Effector memory CD8-positive, alpha-beta T cell (primary cell): ENCODE data around the gene ZNF462.
A peak's percentile ranks its signal among the peaks of the same experiment; 100 is the strongest.

Experiments
- ATAC-seq: fragments of 150-1000 bp; cut with Tn5 transposase; replicated peaks from 2 replicates; pipeline ENCODE4 v1.10.0; 2021; ENCODE audit warnings: mild to moderate bottlenecking, moderate library complexity
- DNase-seq, 3 experiments: peaks; one replicate each; pipeline ENCODE4 v3.0.0; 2021
- H3K27ac Mint-ChIP-seq, 2 donors: one replicate each; pipeline ENCODE4 v1.8.0; 2022; ENCODE audit warnings: mild to moderate bottlenecking in 2 of 2, mixed read lengths in 2 of 2, moderate library complexity in 2 of 2
- H3K27me3 Mint-ChIP-seq, 2 donors: one replicate each; pipeline ENCODE4 v1.8.0; 2022; ENCODE audit warnings: mixed read lengths in 2 of 2
- H3K36me3 Mint-ChIP-seq: one replicate; pipeline ENCODE4 v1.8.0; 2022; ENCODE audit warnings: mild to moderate bottlenecking, moderate library complexity, mixed read lengths; ENCODE audit not compliant: insufficient read depth
- H3K4me1 Mint-ChIP-seq, 2 donors: one replicate each; pipeline ENCODE4 v1.8.0; 2022; ENCODE audit warnings: low read depth in 2 of 2, mixed read lengths in 2 of 2
- H3K4me3 Mint-ChIP-seq, 2 donors: one replicate each; pipeline ENCODE4 v1.8.0; 2022; ENCODE audit warnings: mild to moderate bottlenecking in 2 of 2, mixed read lengths in 2 of 2, moderate library complexity in 2 of 2
- H3K9me3 Mint-ChIP-seq, 2 donors: one replicate each; pipeline ENCODE4 v1.8.0; 2022; ENCODE audit warnings: mixed read lengths in 2 of 2

ZNF462 gene

GRCh38 chr9:106915851-106916250 is 52.9 kb downstream of the ZNF462 start:
- H3K36me3 Mint-ChIP-seq, result peaks cover 3% of the 10 kb centered on the region
- H3K27ac Mint-ChIP-seq, result no peak overlapping the region
- no peak for ATAC-seq
- no peak for DNase-seq
- no peaks in the 10 kb centered on the region for H3K27me3 Mint-ChIP-seq
- no peak overlapping the region for H3K4me3 Mint-ChIP-seq
- no peaks in the 10 kb centered on the region for H3K4me1 Mint-ChIP-seq
- peaks cover 0 to 4% of the 10 kb centered on the region in 2 donors for H3K9me3 Mint-ChIP-seq

DNA sequence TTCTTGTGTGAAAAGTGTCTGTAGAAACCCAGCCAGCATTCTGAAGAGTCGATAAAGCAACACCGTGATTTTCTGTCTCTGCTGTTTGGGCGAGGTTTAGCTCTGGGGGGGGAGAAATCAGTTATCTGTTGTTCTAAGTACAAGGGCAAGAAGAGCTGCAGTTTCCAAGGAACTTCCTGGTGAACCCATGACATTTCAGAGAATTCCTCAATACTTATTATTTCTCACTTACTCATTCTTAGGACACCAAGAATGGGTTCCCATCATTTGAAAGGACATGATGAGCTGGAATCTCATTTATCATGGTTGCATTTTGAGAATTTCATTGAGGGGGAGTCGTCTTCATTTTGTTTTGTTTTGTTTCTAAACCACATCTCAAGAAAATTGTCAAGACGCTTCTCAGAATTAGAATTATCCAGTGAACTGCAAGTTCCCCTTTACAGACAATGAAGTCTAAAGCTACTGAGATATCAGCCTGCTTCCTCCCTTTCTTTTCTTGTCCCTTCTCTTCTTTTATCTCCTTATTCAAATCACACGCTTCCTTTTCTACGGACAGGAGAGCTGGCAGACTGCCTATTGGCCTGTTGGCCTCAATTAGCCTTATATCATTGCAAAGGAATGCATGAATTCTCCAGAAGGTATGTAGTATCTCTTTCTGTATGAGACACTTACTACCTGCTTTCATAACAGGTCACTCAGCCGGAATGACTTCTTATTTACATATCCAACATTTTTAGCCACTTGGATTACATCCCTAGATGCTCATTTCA is 53.7 kb downstream of the ZNF462 start:
- peaks cover 3% of the 10 kb centered on the region for H3K36me3 Mint-ChIP-seq
- H3K27me3 Mint-ChIP-seq, result no peaks in the 10 kb centered on the region
- H3K27ac Mint-ChIP-seq, result no peak overlapping the region
- no peak for DNase-seq
- ATAC-seq, result no peak
- H3K9me3 Mint-ChIP-seq, result peaks cover 4 to 7% of the 10 kb centered on the region in 2 donors
- H3K4me3 Mint-ChIP-seq, result no peak overlapping the region
- no peaks in the 10 kb centered on the region for H3K4me1 Mint-ChIP-seq

GRCh38 chr9:106918825-106919509 is 56.0 kb downstream of the ZNF462 start:
- Mint-ChIP-seq H3K27ac (no peak overlapping the region), H3K9me3 (peaks cover 4 to 8% of the 10 kb centered on the region in 2 donors), H3K27me3 (no peaks in the 10 kb centered on the region), H3K4me3 (no peak overlapping the region), H3K36me3 (peaks cover 3% of the 10 kb centered on the region), H3K4me1 (no peaks in the 10 kb centered on the region)
- ATAC-seq (no peak), DNase-seq (no peak)

DNA sequence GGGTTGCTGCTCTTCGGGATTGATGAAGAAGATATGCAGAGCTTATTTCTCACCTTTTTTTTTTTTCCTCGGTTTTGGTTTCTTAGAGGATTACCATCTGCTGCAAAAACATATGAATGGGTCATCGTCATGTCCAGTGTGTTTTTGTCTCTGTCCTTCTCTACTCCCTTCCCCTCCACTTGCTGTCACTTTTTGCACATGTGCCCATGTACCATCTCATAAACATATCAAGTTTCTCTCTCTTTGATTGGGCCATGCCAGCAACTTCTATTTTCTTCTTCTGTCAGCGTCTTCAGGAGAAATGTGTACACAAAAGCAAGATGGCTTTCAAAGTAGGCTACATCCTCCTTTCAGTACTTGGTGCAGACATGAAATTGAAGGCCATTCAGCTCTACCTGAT is 57.1 kb downstream of the ZNF462 start:
- Mint-ChIP-seq H3K27ac (no peak overlapping the region), H3K27me3 (no peaks in the 10 kb centered on the region), H3K4me3 (no peak overlapping the region), H3K36me3 (peaks cover 3% of the 10 kb centered on the region), H3K9me3 (peaks cover 5 to 14% of the 10 kb centered on the region in 2 donors), H3K4me1 (no peaks in the 10 kb centered on the region)
- no peak for ATAC-seq
- no peak for DNase-seq

DNA sequence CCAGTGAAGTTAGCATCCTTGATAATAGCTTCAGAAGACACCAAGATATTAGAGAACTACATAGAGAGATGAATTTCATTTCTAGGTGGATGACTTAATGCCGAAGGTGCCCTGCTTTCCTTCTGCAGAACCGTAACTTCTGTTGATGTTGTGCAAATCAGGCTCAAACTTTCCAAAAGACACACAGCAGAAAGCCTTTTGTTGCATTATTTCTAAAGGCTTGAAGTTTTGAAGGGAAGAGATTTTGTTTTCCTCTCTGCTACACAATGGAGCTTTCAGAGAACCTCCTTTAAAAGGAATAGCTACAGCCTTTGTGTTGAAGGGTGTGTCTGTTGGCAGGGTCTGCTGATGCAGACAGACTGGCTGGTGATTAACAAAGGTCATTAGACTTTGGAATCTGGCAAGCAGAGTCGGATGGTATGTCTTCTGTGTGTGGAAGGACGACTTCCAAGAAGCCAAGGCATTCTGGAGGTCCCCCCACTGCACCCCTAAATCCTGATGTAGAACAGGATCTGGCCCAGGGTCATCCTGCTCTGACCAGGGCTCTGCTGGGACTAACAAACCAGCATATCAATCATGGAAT is 57.8 kb downstream of the ZNF462 start:
- ATAC-seq (no peak), DNase-seq (no peak)
- Mint-ChIP-seq H3K36me3 (peaks cover 3% of the 10 kb centered on the region), H3K27me3 (no peaks in the 10 kb centered on the region), H3K4me1 (no peaks in the 10 kb centered on the region), H3K4me3 (peak overlapping the region in 1 of 2 donors; percentile 34), H3K9me3 (peaks cover 5 to 18% of the 10 kb centered on the region in 2 donors), H3K27ac (peak overlapping the region in 1 of 2 donors; percentile 62)

DNA sequence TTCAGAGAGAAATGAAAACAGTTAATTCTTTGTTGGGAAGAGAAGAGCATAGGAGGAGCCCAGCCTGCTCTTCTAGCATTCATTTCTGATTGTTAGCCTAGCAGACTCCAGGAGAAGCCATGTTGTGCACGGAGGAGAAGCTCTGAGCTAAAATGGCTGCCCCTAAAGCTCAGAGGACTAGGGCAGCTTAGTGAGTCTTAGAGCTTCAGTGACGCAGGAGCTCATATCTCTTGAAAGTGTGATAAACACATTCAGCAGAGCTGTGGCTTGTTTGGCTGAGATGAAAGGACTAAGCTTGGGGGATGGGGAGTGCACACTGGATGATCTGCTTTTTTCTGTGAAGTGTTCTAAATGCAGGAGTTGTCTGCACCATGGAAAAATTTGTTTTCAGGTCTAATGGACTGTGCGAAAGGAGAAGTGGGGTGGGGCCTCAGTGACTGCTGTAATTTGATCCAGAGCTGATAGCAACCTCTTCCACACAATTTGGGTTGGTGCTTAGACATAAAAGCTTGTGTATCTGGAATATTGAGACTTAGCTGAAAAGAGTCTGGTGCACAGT is 58.5 kb downstream of the ZNF462 start:
- peaks cover 3% of the 10 kb centered on the region for H3K36me3 Mint-ChIP-seq
- DNase-seq, result peak in 2 of 3 experiments; percentile 0 to 1
- peaks cover 5 to 22% of the 10 kb centered on the region in 2 donors for H3K9me3 Mint-ChIP-seq
- no peaks in the 10 kb centered on the region for H3K27me3 Mint-ChIP-seq
- H3K4me3 Mint-ChIP-seq, result peak overlapping the region in 1 of 2 donors; percentile 34
- H3K4me1 Mint-ChIP-seq, result no peaks in the 10 kb centered on the region
- peak; percentile 97 for ATAC-seq
- peak overlapping the region in 1 of 2 donors; percentile 62 for H3K27ac Mint-ChIP-seq

DNA sequence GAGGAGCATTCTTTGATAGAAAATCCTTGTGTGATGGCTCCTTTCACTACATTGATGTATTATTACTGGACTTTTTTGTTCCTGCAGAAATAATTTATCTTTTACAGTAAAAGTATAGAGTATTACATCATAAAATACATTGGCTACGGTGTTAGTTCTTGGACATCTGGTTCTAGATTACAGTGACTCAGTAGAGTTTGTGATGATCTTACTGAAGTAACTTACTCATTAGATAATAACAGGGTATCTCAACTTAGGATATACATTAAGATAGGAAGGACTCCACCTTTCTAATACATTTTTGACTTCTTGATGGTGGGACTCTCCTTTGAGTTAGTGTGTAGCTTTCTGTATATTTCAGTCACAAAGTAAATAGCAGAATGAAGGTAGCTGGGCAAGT is 59.1 kb downstream of the ZNF462 start:
- H3K27me3 Mint-ChIP-seq, result no peaks in the 10 kb centered on the region
- H3K4me3 Mint-ChIP-seq, result no peak overlapping the region
- ATAC-seq, result no peak
- peaks cover 3% of the 10 kb centered on the region for H3K36me3 Mint-ChIP-seq
- H3K9me3 Mint-ChIP-seq, result peaks cover 4 to 22% of the 10 kb centered on the region in 2 donors
- H3K27ac Mint-ChIP-seq, result no peak overlapping the region
- no peak for DNase-seq
- H3K4me1 Mint-ChIP-seq, result no peaks in the 10 kb centered on the region

DNA sequence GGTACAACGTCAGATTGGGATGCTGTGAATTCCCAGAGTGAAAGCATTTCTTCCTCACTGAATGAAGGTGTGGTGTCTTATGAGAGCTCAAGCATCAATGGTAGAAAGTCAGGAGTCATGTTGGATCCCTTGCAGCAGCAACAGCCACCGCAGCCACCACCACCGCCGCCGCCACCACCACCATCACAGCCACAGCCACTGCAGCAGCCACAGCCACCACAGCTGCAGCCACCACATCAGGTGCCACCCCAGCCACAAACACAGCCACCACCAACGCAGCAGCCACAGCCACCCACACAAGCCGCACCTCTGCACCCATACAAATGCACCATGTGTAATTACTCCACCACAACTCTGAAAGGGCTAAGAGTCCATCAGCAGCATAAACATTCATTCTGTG is 62.4 kb downstream of the ZNF462 start:
- no peaks in the 10 kb centered on the region for H3K36me3 Mint-ChIP-seq
- H3K4me1 Mint-ChIP-seq, result no peaks in the 10 kb centered on the region
- ATAC-seq, result no peak
- H3K27me3 Mint-ChIP-seq, result no peaks in the 10 kb centered on the region
- H3K27ac Mint-ChIP-seq, result no peak overlapping the region
- no peak overlapping the region for H3K4me3 Mint-ChIP-seq
- peaks cover 4 to 30% of the 10 kb centered on the region in 2 donors for H3K9me3 Mint-ChIP-seq
- no peak for DNase-seq

GRCh38 chr9:106927916-106928315 is 65.0 kb downstream of the ZNF462 start:
- DNase-seq (no peak), ATAC-seq (no peak)
- H3K9me3 Mint-ChIP-seq, result peaks cover 9 to 37% of the 10 kb centered on the region in 2 donors
- H3K4me3 Mint-ChIP-seq, result no peak overlapping the region
- H3K27me3 Mint-ChIP-seq, result no peaks in the 10 kb centered on the region
- no peak overlapping the region for H3K27ac Mint-ChIP-seq
- no peaks in the 10 kb centered on the region for H3K4me1 Mint-ChIP-seq
- no peaks in the 10 kb centered on the region for H3K36me3 Mint-ChIP-seq

DNA sequence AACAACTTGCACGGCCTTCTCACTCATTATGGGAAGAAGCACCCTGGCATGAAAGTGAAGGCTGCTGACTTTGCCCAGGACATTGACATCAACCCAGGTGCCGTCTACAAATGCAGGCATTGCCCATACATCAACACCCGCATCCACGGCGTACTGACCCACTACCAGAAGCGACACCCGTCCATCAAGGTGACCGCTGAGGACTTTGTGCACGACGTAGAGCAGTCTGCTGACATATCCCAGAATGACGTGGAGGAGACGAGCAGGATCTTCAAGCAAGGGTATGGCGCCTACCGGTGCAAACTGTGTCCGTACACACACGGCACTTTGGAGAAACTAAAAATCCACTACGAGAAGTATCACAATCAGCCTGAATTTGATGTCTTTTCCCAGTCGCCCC is 65.4 kb downstream of the ZNF462 start:
- Mint-ChIP-seq H3K27me3 (no peaks in the 10 kb centered on the region), H3K27ac (no peak overlapping the region), H3K4me3 (no peak overlapping the region), H3K9me3 (peaks cover 9 to 37% of the 10 kb centered on the region in 2 donors), H3K36me3 (no peaks in the 10 kb centered on the region), H3K4me1 (no peaks in the 10 kb centered on the region)
- no peak for DNase-seq
- no peak for ATAC-seq

GRCh38 chr9:106929471-106930177 is 66.7 kb downstream of the ZNF462 start:
- Mint-ChIP-seq H3K27me3 (no peaks in the 10 kb centered on the region), H3K9me3 (peaks cover 9 to 35% of the 10 kb centered on the region in 2 donors), H3K36me3 (no peaks in the 10 kb centered on the region), H3K27ac (no peak overlapping the region), H3K4me3 (no peak overlapping the region), H3K4me1 (no peaks in the 10 kb centered on the region)
- DNase-seq, result no peak
- no peak for ATAC-seq

DNA sequence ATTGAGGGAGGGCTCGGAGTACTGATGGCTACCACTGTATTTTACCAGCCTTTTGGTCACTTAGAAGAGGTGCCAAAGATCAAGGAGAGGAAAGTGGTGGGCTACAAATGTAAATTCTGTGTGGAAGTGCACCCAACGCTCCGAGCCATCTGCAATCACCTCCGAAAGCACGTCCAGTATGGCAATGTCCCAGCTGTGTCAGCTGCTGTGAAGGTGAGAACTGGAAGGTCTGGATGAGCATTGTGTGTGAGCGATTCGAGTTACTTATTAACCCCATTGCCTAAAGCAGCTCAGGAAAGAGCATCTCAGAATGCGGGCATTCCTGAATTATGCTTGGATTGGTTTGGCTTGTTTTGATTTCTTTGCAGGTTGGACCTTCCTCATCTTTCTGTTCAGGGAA is 67.5 kb downstream of the ZNF462 start:
- H3K4me3 Mint-ChIP-seq, result no peak overlapping the region

DNA sequence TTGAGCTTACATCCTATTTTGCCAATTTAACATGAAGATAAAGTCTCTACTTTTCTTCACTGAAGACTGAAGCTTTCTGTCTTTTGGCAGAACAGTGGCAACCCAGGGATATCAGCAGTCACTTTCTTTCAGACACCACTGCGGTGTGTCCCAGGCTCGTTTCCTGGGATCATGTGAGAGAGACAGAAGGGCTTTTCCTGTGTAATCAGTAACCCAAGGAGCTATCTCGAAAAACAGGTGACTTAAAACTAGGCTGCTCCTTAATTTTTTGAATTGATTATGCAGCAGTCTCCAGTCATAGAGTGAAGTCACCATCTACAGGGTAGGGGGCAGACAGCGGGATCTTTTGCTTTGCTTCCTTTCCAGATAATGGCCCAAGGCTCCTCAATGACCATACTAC is 68.5 kb downstream of the ZNF462 start:
- H3K36me3 Mint-ChIP-seq, result no peaks in the 10 kb centered on the region
- H3K4me3 Mint-ChIP-seq, result no peak overlapping the region
- no peak for ATAC-seq

More for the DNA sequence above, 67.5 kb downstream of the ZNF462 start:
- H3K4me1 Mint-ChIP-seq, result no peaks in the 10 kb centered on the region
- no peaks in the 10 kb centered on the region for H3K27me3 Mint-ChIP-seq
- no peak overlapping the region for H3K27ac Mint-ChIP-seq
- no peak for DNase-seq
- no peaks in the 10 kb centered on the region for H3K36me3 Mint-ChIP-seq
- no peak for ATAC-seq
- peaks cover 7 to 31% of the 10 kb centered on the region in 2 donors for H3K9me3 Mint-ChIP-seq

More for the DNA sequence above, 68.5 kb downstream of the ZNF462 start:
- no peaks in the 10 kb centered on the region for H3K27me3 Mint-ChIP-seq
- H3K4me1 Mint-ChIP-seq, result no peaks in the 10 kb centered on the region
- DNase-seq, result no peak
- H3K27ac Mint-ChIP-seq, result no peak overlapping the region
- H3K9me3 Mint-ChIP-seq, result peaks cover 7 to 23% of the 10 kb centered on the region in 2 donors
